ENCODE results near the gene ADCY9. TPM values are rescaled to one million over a fixed set of nuclear protein-coding genes. Genes with fewer than 3 reads are reported as not detected.

The ADCY9 gene
- total RNA-seq, 1 donor from 2014 or later: 1.3 TPM

GRCh38 chr16:3915426-3916260 lies 200.6 kb downstream of the ADCY9 start:
- Mint-ChIP-seq H3K27me3 (peaks cover 5% of the 10 kb centered on the region), H3K27ac (no peak overlapping the region), H3K4me1 (no peaks in the 10 kb centered on the region), H3K36me3 (ENCODE audit: low read depth) (no peaks in the 10 kb centered on the region), H3K9me3 (peaks cover 10% of the 10 kb centered on the region), H3K4me3 (no peak overlapping the region)
- intact Hi-C loops (cut with micrococcal nuclease): no loop called here
- ATAC-seq (ENCODE audit: low read depth) (no peak), DNase-seq (no peak)
- CTCF ChIA-PET: no interaction called here
- POLR2A ChIA-PET: no interaction called here
- TF ChIP-seq CTCF (IDR thresholded peaks at IDR 0.05): no peak

GRCh38 chr16:3912897-3913296 lies 203.3 kb downstream of the ADCY9 start:
- Mint-ChIP-seq H3K9me3 (no peaks in the 10 kb centered on the region), H3K27me3 (peaks cover 3% of the 10 kb centered on the region), H3K27ac (no peak overlapping the region), H3K4me3 (no peak overlapping the region), H3K36me3 (ENCODE audit: low read depth) (no peaks in the 10 kb centered on the region), H3K4me1 (no peaks in the 10 kb centered on the region)
- DNase-seq: no peak
- no peak for ATAC-seq (ENCODE audit: low read depth)
- CTCF ChIA-PET: no interaction called here
- TF ChIP-seq CTCF (IDR thresholded peaks at IDR 0.05): no peak
- intact Hi-C loops (cut with micrococcal nuclease): no loop called here
- POLR2A ChIA-PET: no interaction called here

Other genes starting within 250 kb of the ADCY9 start
- 110 and 131 TPM in 2 replicates for gene CREBBP, start 235.7 kb downstream of the ADCY9 start, total RNA-seq
- not detected in 2 replicates for gene SRL, start 125.6 kb upstream of the ADCY9 start, total RNA-seq
- 16.7 and 18.1 TPM in 2 replicates for gene TFAP4, start 156.6 kb upstream of the ADCY9 start, total RNA-seq
- gene GLIS2, start 199.6 kb upstream of the ADCY9 start, total RNA-seq: not detected in 2 replicates
- gene PAM16, start 234.9 kb upstream of the ADCY9 start, total RNA-seq: 42.4 and 58.1 TPM in 2 replicates

Data from activated B cell treated with CpG ODN at 0.5 μM for 24 hours (primary cell).